ENCODE measurements around the gene BTG1.

DNA sequence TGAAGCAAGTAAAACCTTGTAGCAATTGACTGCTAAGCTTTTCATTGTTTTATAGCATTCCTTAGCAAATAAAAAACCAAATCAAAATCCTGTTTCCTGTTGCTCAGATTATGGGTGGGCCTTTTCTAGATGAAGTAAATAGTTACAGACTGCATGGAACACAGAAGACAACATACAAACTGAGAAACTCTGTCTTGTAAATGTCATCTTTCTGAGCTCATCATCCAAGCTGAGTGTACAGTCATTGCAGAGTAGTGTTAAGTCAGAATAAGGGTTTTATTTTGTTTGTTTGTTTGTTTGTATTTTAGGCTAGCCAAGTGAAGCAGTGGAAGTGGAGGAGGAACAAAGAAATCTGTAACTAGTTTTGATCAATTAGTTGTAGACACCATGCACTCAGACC is 24.4 kb upstream of the BTG1 start:
- TF ChIP-seq, protein P1, sequence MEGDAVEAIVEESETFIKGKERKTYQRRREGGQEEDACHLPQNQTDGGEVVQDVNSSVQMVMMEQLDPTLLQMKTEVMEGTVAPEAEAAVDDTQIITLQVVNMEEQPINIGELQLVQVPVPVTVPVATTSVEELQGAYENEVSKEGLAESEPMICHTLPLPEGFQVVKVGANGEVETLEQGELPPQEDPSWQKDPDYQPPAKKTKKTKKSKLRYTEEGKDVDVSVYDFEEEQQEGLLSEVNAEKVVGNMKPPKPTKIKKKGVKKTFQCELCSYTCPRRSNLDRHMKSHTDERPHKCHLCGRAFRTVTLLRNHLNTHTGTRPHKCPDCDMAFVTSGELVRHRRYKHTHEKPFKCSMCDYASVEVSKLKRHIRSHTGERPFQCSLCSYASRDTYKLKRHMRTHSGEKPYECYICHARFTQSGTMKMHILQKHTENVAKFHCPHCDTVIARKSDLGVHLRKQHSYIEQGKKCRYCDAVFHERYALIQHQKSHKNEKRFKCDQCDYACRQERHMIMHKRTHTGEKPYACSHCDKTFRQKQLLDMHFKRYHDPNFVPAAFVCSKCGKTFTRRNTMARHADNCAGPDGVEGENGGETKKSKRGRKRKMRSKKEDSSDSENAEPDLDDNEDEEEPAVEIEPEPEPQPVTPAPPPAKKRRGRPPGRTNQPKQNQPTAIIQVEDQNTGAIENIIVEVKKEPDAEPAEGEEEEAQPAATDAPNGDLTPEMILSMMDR (IDR thresholded peaks at IDR 0.05; ENCODE audit: low read length): no peak
- TF ChIP-seq EZH2phosphoT487 (IDR thresholded peaks at IDR 0.05; ENCODE audit: low read length) (no peak), EZH2 (optimal IDR thresholded peaks at IDR 0.05; ENCODE audit: low read depth, low read length) (no peak)
